ENCODE data around the gene DDX39A.
"Not testable (repeated sequence)": the region's sequence is repeated elsewhere in the genome, so short reads cannot be mapped to it uniquely, and the experiment has no call there.

The DDX39A gene

DNA sequence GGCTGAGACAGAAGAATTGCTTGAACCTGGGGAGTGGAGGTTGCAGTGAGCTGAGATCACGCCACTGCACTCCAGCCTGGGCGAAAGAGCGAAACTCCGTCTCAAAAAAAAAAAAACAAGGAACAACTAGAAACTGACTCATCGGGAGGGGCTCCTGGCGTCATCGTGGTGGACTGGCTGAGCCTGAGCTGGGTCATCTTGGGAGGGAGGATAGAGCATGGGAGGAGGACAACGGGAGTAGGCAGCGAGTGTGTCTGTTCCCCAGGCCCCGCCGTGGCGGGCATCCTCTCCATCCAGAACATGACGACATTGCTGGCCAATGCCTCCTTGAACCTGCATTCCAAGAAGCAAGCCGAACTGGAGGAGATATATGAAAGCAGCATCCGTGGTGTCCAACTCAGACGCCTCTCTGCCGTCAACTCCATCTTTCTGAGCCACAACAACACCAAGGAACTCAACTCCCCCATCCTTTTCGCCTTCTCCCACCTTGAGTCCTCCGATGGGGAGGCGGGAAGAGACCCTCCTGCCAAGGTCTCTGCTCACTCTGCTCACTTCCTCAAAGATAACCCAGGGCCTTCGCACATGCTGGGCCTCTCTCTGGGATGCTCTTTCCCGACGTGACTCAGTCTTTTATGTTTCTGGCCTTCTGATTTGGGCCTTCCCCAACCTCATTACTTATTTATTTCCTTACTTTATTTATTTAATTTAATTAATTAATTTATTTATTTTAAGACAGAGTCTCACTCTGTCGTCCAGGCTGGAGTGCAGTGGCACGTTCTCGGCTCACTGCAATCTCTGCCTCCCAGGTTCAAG is 16.6 kb downstream of the DDX39A start:
- Mint-ChIP-seq H3K4me3 (peak overlapping the region; percentile 47), H3K36me3 (ENCODE audit: insufficient read depth) (peaks cover 91% of the 10 kb centered on the region), H3K9me3 (no peaks in the 10 kb centered on the region), H3K27ac (ENCODE audit: low read depth) (peak overlapping the region; percentile 89), H3K4me1 (peaks cover 32% of the 10 kb centered on the region), H3K27me3 (no peaks in the 10 kb centered on the region)
- DNase-seq (ENCODE audit: low spot score in 2 of 2), result no peak
- no peak for ATAC-seq (replicated peaks; ENCODE audit: extremely low read depth, poor library complexity, severe bottlenecking)

DNA sequence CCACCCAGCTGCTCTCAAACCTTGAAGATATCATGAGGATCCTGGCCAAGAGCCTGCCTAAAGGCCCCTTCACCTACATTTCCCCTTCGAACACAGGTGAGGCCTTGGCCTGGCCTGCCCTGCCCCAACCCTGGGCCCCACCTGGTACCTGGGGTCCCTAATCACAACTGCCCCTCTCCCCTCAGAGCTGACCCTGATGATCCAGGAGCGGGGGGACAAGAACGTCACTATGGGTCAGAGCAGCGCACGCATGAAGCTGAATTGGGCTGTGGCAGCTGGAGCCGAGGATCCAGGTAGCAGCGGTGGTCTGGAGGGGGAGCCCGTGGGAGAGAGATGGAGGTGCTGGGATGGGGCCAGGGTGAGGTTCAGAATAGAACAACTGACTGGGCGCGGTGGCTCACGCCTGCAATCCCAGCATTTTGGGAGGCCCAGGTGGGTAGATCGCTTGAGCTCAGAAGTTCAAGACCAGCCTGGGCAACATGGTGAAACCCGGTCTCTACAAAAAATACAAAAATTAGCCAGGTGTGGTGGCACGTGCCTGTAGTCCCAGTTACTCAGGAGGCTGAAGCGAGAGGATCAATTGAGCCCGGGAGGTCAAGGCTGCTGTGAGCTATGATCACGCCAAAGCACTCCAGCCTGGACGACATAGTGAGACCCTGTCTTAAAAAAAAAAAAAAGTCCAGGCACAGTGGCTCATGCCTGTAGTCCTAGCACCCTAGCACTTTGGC is 17.5 kb downstream of the DDX39A start:
- peaks cover 23% of the 10 kb centered on the region for H3K4me1 Mint-ChIP-seq
- no peaks in the 10 kb centered on the region for H3K9me3 Mint-ChIP-seq
- no peak for ATAC-seq (replicated peaks; ENCODE audit: extremely low read depth, poor library complexity, severe bottlenecking)
- H3K27ac Mint-ChIP-seq (ENCODE audit: low read depth), result peak overlapping the region; percentile 89
- DNase-seq (ENCODE audit: low spot score in 2 of 2), result peak in 1 of 2 donors; percentile 8
- peaks cover 91% of the 10 kb centered on the region for H3K36me3 Mint-ChIP-seq (ENCODE audit: insufficient read depth)
- no peaks in the 10 kb centered on the region for H3K27me3 Mint-ChIP-seq
- H3K4me3 Mint-ChIP-seq, result peak overlapping the region; percentile 47

DNA sequence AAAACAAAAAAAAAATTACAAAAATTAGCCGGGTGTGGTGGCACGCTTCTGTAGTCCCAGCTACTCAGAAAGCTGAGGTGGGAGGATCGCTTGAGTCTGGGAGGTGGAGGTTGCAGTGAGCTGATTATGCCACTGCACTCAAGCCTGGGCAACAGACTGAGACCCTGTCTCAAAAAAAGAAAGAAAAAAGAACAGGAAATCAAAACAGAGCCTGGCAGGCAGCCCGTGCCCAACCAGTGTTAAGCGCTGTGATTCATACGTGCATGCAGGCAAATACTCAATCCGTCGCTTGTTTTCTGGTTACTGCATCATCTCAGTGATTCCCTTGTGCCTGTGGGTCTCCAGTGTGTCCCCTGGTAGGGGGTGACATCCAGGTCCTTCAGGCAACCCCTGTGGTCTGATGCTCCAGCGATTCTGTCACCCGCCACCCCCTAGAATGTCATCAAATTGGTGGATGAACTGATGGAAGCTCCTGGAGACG is 18.1 kb downstream of the DDX39A start:
- H3K4me1 Mint-ChIP-seq, result peaks cover 17% of the 10 kb centered on the region
- DNase-seq (ENCODE audit: low spot score in 2 of 2) (peak in 1 of 2 donors; percentile 10), ATAC-seq (replicated peaks; ENCODE audit: extremely low read depth, poor library complexity, severe bottlenecking) (no peak)
- H3K36me3 Mint-ChIP-seq (ENCODE audit: insufficient read depth), result peaks cover 91% of the 10 kb centered on the region
- H3K9me3 Mint-ChIP-seq, result no peaks in the 10 kb centered on the region
- H3K27ac Mint-ChIP-seq (ENCODE audit: low read depth), result peak overlapping the region; percentile 89
- H3K4me3 Mint-ChIP-seq, result peak overlapping the region; percentile 18
- H3K27me3 Mint-ChIP-seq, result no peaks in the 10 kb centered on the region

DNA sequence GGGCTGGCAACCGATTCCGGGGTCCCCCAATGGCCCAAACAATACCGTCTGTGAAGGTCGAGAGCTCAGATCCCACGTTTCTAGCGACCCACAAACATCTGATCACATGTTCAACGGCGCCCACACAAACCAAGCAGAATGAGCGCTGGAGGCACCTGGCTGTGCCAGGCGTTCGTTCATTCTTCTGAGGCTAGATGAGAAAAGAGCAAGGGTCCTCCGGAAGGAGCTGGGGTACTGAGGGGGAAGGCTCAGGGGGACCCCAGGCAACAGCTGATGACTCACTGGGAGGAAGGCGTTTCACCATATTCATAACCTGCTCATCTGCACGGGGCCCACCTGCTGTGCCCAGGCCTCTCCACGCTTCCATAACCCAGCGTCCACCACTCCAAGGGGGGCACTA is 22.0 kb downstream of the DDX39A start:
- H3K27me3 Mint-ChIP-seq; H3K9me3 Mint-ChIP-seq; ATAC-seq (replicated peaks; ENCODE audit: extremely low read depth, poor library complexity, severe bottlenecking); DNase-seq (ENCODE audit: low spot score in 2 of 2): not testable (repeated sequence)
- H3K36me3 Mint-ChIP-seq (ENCODE audit: insufficient read depth), result peaks cover 95% of the 10 kb centered on the region
- peaks cover 22% of the 10 kb centered on the region for H3K4me1 Mint-ChIP-seq
- peak overlapping the region; percentile 70 for H3K4me3 Mint-ChIP-seq
- H3K27ac Mint-ChIP-seq (ENCODE audit: low read depth), result peak overlapping the region; percentile 97

- peak overlapping the region; percentile 97 for H3K27ac Mint-ChIP-seq (ENCODE audit: low read depth)
Observed at GRCh38 chr19:14396730-14397129, 22.4 kb downstream of the DDX39A start.

DNA sequence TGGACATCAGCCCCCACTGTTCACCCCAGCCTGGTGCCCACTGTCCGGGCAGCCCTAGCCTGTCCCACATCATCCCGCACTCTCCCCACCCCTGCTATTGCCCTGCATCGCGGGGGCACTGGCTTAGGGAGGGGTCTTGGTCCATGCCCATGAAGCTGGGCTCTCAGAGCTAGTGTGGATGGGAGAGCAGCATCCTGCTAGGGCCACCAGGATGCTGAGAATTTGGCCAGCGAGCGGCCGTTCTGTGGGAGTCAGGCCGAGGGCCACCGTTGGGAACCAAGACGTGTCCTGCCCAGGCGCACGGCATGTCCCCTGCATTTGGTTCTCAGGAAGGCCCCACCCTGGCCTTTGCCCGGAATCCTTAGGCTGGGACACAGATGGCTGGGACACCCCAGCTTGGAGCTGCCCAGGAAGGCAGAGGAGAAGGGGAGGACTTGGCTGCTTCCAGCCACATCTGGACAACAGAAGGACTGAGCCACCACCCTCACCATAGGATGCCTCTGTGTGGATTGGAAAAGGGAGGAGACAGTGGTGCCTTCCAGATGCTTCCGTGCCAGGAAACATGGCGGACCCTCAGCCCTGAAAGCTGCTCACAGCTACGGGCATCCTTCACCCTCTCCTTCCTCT is 23.3 kb downstream of the DDX39A start:
- peak overlapping the region; percentile 48 for H3K4me3 Mint-ChIP-seq
- H3K4me1 Mint-ChIP-seq, result peaks cover 27% of the 10 kb centered on the region
- ATAC-seq (replicated peaks; ENCODE audit: extremely low read depth, poor library complexity, severe bottlenecking) (no peak), DNase-seq (ENCODE audit: low spot score in 2 of 2) (no peak)
- H3K36me3 Mint-ChIP-seq (ENCODE audit: insufficient read depth), result peaks cover 95% of the 10 kb centered on the region
- H3K27ac Mint-ChIP-seq (ENCODE audit: low read depth), result peak overlapping the region; percentile 97
- H3K27me3 Mint-ChIP-seq, result no peaks in the 10 kb centered on the region
- H3K9me3 Mint-ChIP-seq, result no peaks in the 10 kb centered on the region

More at GRCh38 chr19:14396730-14397129, 22.4 kb downstream of the DDX39A start:
- H3K27me3 Mint-ChIP-seq; DNase-seq (ENCODE audit: low spot score in 2 of 2); H3K9me3 Mint-ChIP-seq; ATAC-seq (replicated peaks; ENCODE audit: extremely low read depth, poor library complexity, severe bottlenecking): not testable (repeated sequence)
- peaks cover 95% of the 10 kb centered on the region for H3K36me3 Mint-ChIP-seq (ENCODE audit: insufficient read depth)
- H3K4me3 Mint-ChIP-seq, result peak overlapping the region; percentile 70
- peaks cover 22% of the 10 kb centered on the region for H3K4me1 Mint-ChIP-seq

- Mint-ChIP-seq H3K27me3 (no peaks in the 10 kb centered on the region), H3K4me3 (peak overlapping the region; percentile 48), H3K27ac (ENCODE audit: low read depth) (peak overlapping the region; percentile 97), H3K36me3 (ENCODE audit: insufficient read depth) (peaks cover 97% of the 10 kb centered on the region), H3K9me3 (no peaks in the 10 kb centered on the region), H3K4me1 (peaks cover 30% of the 10 kb centered on the region)
- ATAC-seq (replicated peaks; ENCODE audit: extremely low read depth, poor library complexity, severe bottlenecking) (no peak), DNase-seq (ENCODE audit: low spot score in 2 of 2) (no peak)
Observed at GRCh38 chr19:14395262-14395661, 23.9 kb downstream of the DDX39A start.

DNA sequence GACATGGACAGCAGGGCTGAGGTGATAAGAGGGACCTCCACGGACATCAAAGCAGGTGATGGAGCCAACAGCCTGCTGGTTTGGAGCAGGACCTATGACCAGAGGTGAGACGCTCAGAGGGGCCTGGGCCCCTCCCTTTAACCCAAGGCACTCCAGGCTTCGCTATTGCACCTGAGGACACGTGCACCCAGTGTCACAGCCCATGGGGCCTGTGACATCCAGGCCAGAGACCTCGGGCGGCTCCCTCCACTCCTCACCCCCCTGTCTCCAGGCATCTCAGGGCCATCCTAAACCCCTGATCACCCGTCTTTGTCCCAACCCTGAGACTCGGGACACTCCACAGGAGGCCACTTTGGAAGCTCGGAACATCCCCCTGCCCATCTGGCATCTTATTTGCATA is 25.0 kb downstream of the DDX39A start:
- Mint-ChIP-seq H3K4me3 (peak overlapping the region; percentile 48), H3K27me3 (no peaks in the 10 kb centered on the region), H3K4me1 (peaks cover 36% of the 10 kb centered on the region), H3K9me3 (no peaks in the 10 kb centered on the region), H3K36me3 (ENCODE audit: insufficient read depth) (peaks cover 99% of the 10 kb centered on the region), H3K27ac (ENCODE audit: low read depth) (peak overlapping the region; percentile 97)
- DNase-seq (ENCODE audit: low spot score in 2 of 2), result no peak
- ATAC-seq (replicated peaks; ENCODE audit: extremely low read depth, poor library complexity, severe bottlenecking), result no peak

DNA sequence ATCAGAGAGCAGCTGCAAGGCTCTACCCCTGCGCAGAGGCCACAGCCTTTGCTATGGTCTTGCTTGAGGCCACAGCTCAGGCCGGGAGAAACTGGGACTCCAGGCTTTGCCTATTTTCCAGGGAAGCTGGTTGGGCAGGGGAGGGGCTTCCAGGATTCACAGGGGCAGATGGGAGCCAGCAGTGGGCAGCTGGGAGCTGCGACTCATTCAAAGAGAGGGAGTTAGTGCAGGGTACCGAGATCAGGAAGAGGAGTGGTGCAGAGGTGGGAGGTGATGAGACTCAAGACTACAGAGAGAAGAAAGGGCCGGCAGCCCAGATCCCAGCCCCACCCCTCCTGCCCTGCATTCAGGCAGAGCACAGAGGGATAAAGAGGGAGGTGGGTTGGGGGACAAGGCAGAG is 25.8 kb downstream of the DDX39A start:
- peak overlapping the region; percentile 97 for H3K27ac Mint-ChIP-seq (ENCODE audit: low read depth)
- DNase-seq (ENCODE audit: low spot score in 2 of 2) (no peak), ATAC-seq (replicated peaks; ENCODE audit: extremely low read depth, poor library complexity, severe bottlenecking) (no peak)
- no peaks in the 10 kb centered on the region for H3K27me3 Mint-ChIP-seq
- H3K9me3 Mint-ChIP-seq, result no peaks in the 10 kb centered on the region
- peaks cover 43% of the 10 kb centered on the region for H3K4me1 Mint-ChIP-seq
- peaks cover 98% of the 10 kb centered on the region for H3K36me3 Mint-ChIP-seq (ENCODE audit: insufficient read depth)
- H3K4me3 Mint-ChIP-seq, result peak overlapping the region; percentile 48

GRCh38 chr19:14391156-14391821 is 27.9 kb downstream of the DDX39A start:
- Mint-ChIP-seq H3K4me1 (peaks cover 39% of the 10 kb centered on the region), H3K27ac (ENCODE audit: low read depth) (peak overlapping the region; percentile 96), H3K9me3 (no peaks in the 10 kb centered on the region), H3K4me3 (peak overlapping the region; percentile 58), H3K27me3 (no peaks in the 10 kb centered on the region), H3K36me3 (ENCODE audit: insufficient read depth) (peaks cover 95% of the 10 kb centered on the region)
- ATAC-seq (replicated peaks; ENCODE audit: extremely low read depth, poor library complexity, severe bottlenecking) (no peak), DNase-seq (ENCODE audit: low spot score in 2 of 2) (no peak)

GRCh38 chr19:14390548-14390947 is 28.6 kb downstream of the DDX39A start:
- Mint-ChIP-seq H3K4me3 (peak overlapping the region; percentile 58), H3K9me3 (no peaks in the 10 kb centered on the region), H3K27me3 (no peaks in the 10 kb centered on the region), H3K36me3 (ENCODE audit: insufficient read depth) (peaks cover 95% of the 10 kb centered on the region), H3K4me1 (peaks cover 40% of the 10 kb centered on the region), H3K27ac (ENCODE audit: low read depth) (peak overlapping the region; percentile 96)
- no peak for DNase-seq (ENCODE audit: low spot score in 2 of 2)
- no peak for ATAC-seq (replicated peaks; ENCODE audit: extremely low read depth, poor library complexity, severe bottlenecking)

DNA sequence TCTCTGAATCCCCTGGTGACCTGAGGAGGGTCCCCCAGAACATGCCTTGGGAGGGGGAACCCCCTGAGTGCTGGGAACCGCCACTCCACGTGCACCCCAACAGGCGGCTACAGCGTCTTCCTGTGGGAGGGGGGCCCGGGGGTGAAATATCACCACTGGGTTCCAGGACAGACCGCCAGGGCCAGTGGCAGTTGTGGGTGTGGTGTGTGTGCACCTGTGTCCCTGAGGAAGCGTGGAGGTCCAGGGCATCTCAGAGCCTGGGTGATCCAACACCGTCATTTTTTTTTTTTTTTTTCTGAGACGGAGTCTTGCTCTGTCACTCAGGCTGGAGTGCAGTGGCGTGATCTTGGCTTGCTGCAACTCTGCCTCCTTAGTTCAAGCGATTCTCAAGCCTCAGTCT is 33.6 kb downstream of the DDX39A start:
- peak overlapping the region; percentile 99 for H3K27ac Mint-ChIP-seq (ENCODE audit: low read depth)
- no peaks in the 10 kb centered on the region for H3K27me3 Mint-ChIP-seq
- H3K4me3 Mint-ChIP-seq, result peak overlapping the region; percentile 91
- no peak for DNase-seq (ENCODE audit: low spot score in 2 of 2)
- H3K36me3 Mint-ChIP-seq (ENCODE audit: insufficient read depth), result peaks cover 94% of the 10 kb centered on the region
- ATAC-seq (replicated peaks; ENCODE audit: extremely low read depth, poor library complexity, severe bottlenecking), result no peak
- H3K9me3 Mint-ChIP-seq, result no peaks in the 10 kb centered on the region
- H3K4me1 Mint-ChIP-seq, result peaks cover 49% of the 10 kb centered on the region

Measured in central memory CD8-positive, alpha-beta T cell (primary cell).